Liver (tissue), 9 donors: ENCODE measurements around the gene PEX3. TPM values are rescaled to one million over a fixed set of nuclear protein-coding genes. Genes with fewer than 3 reads are reported as not detected.
"Not testable (repeated sequence)": the region's sequence is repeated elsewhere in the genome, so short reads cannot be mapped to it uniquely, and the experiment has no call there.

Experiments
- DNase-seq: peaks from one replicate; pipeline ENCODE4 v3.0.0-alpha.2; 2017; ENCODE audit warnings: low spot score
- H3K27ac ChIP-seq, 2 donors: one replicate each; pipeline ENCODE4 v1.7.0; 2013; ENCODE audit warnings: inconsistent platforms in 2 of 2, low read length in 2 of 2, control low read depth in 1 of 2, low read depth in 1 of 2, mild to moderate bottlenecking in 1 of 2
- H3K27me3 ChIP-seq, 4 donors: one replicate each; pipeline versions ENCODE4 v1.6.1 to v1.7.0; 2013; ENCODE audit warnings: low read length in 3 of 4, inconsistent platforms in 1 of 4, mild to moderate bottlenecking in 1 of 4, moderate library complexity in 1 of 4; ENCODE audit not compliant: control insufficient read depth in 4 of 4, insufficient read depth in 4 of 4
- H3K36me3 ChIP-seq, 4 donors: one replicate each; pipeline versions ENCODE4 v1.6.1 to v1.7.0; 2013; ENCODE audit warnings: low read length in 3 of 4, mild to moderate bottlenecking in 3 of 4, low read depth in 1 of 4, moderate library complexity in 1 of 4; ENCODE audit not compliant: control insufficient read depth in 4 of 4, insufficient read depth in 3 of 4
- H3K4me1 ChIP-seq, 4 donors: one replicate each; pipeline versions ENCODE4 v1.6.1 to v1.7.0; 2013; ENCODE audit warnings: low read length in 3 of 4, mild to moderate bottlenecking in 3 of 4, moderate library complexity in 1 of 4; ENCODE audit not compliant: control insufficient read depth in 4 of 4, insufficient read depth in 4 of 4
- H3K4me3 ChIP-seq, 3 donors: one replicate each; pipeline versions ENCODE4 v1.6.1 to v1.7.0; 2013; ENCODE audit warnings: low read length in 3 of 3, control low read depth in 1 of 3, low read depth in 1 of 3, mild to moderate bottlenecking in 1 of 3
- H3K9ac ChIP-seq, 2 donors: one replicate each; pipeline ENCODE4 v1.7.0; 2013; ENCODE audit warnings: low read length in 2 of 2, mild to moderate bottlenecking in 2 of 2, moderate library complexity in 2 of 2, control low read depth in 1 of 2, low read depth in 1 of 2
- H3K9me3 ChIP-seq, 4 donors: one replicate each; pipeline versions ENCODE4 v1.6.1 to v1.7.0; 2013; ENCODE audit warnings: low read length in 3 of 4; ENCODE audit not compliant: control insufficient read depth in 4 of 4
- FOXA1 ChIP-seq: IDR thresholded peaks from 2 replicates; pipeline ENCODE4 v1.6.1; 2016; ENCODE audit warnings: antibody characterized with exemption
- FOXA2 ChIP-seq: IDR thresholded peaks from 2 replicates; pipeline ENCODE4 v1.6.1; 2016; ENCODE audit warnings: antibody characterized with exemption
- GABPA ChIP-seq, 2 donors: IDR thresholded peaks in 1 of 2; conservative IDR thresholded peaks in 1 of 2; 2 replicates each; pipeline ENCODE4 v1.6.1; 2016; ENCODE audit warnings: antibody characterized with exemption in 2 of 2, mild to moderate bottlenecking in 1 of 2, moderate library complexity in 1 of 2
- HNF4A ChIP-seq, 2 donors: conservative IDR thresholded peaks; 2 replicates each; pipeline ENCODE4 v1.6.1; 2016; ENCODE audit warnings: antibody characterized with exemption in 2 of 2, mild to moderate bottlenecking in 2 of 2
- NR2F2 ChIP-seq: IDR thresholded peaks from 2 replicates; pipeline ENCODE4 v1.6.1; 2016; ENCODE audit warnings: antibody characterized with exemption
- RAD21 ChIP-seq, 2 donors: IDR thresholded peaks; 2 replicates each; pipeline ENCODE4 v1.6.1; 2016; ENCODE audit warnings: antibody characterized with exemption in 2 of 2, mild to moderate bottlenecking in 2 of 2
- RXRA ChIP-seq, 2 donors: IDR thresholded peaks; 2 replicates each; pipeline ENCODE4 v1.6.1; 2017 to 2018; ENCODE audit warnings: antibody characterized with exemption in 2 of 2, mild to moderate bottlenecking in 1 of 2
- SP1 ChIP-seq: IDR thresholded peaks from 2 replicates; pipeline ENCODE4 v1.6.1; 2018; ENCODE audit warnings: antibody characterized with exemption, mild to moderate bottlenecking
- TAF1 ChIP-seq: conservative IDR thresholded peaks from 2 replicates; pipeline ENCODE4 v1.6.1; 2016; ENCODE audit warnings: antibody characterized with exemption, mild to moderate bottlenecking
- ZBTB33 ChIP-seq: IDR thresholded peaks from 2 replicates; pipeline ENCODE4 v1.6.1; 2016; ENCODE audit warnings: antibody characterized with exemption
- WGBS: extraction: QIAGEN DNeasy Blood & Tissue Kit; methylation state at CpG from one replicate; pipeline ENCODE4 v1.1.7; 2013; 5-methylcytosine and 5-hydroxymethylcytosine counted together
- polyA plus RNA-seq, 2 donors: library from polyadenylated mRNA; stranded (reverse) in 1 of 2; unstranded in 1 of 2; fragments of 200-250 nt in 1 of 2; fragments of >200 nt in 1 of 2; fragmentation: Nextera tagmentation in 1 of 2; extraction: Ambion mirVana in 1 of 2; gene quantifications; one replicate each; pipeline versions ENCODE4 v1.2.1 to v1.2.3, GENCODE V29; 2013 to 2015
- total RNA-seq, 2 donors: library from RNA; depleted of rRNA; stranded (reverse); fragments of >200 nt; gene quantifications; one replicate each; pipeline ENCODE4 v1.2.3, GENCODE V29; 2014
- TF ChIP-seq, protein P1 (sequence below): IDR thresholded peaks from 2 replicates; pipeline ENCODE4 v1.6.1; 2016; ENCODE audit warnings: antibody characterized with exemption, mild to moderate bottlenecking
- TF ChIP-seq, protein P2 (sequence below): IDR thresholded peaks from 2 replicates; pipeline ENCODE4 v1.6.1; 2016; ENCODE audit warnings: antibody characterized with exemption
- TF ChIP-seq, protein P3 (sequence below): IDR thresholded peaks from 2 replicates; pipeline ENCODE4 v1.6.1; 2016; ENCODE audit warnings: antibody characterized with exemption
- donor health status: healthy.
- donor health status: healthy.
- donor health status: healthy.
- donor health status: healthy.
- donor health status: healthy.

Gene PEX3
- total and polyA plus RNA-seq, 4 donors = 12.7 to 27.2 (median 15.2) TPM

DNA sequence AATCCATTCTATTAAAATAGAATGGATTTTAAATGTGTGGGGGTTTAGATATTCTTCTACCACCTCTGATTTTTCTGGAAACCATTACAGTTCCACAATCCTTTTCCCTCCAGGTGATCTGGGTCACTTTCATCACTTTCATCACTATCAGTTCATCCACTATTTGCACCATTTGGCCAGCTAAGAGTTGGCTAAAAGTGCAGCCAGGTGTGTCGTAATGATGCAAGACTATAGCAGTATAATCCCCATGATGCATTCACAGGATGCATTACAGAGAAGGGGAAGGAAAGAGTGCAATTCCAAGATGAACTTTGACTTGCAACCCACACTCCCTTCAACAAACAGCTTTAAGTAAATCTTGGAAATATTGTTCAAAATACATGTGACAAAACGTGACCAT, 56.0 kb downstream of the PEX3 start:
- Histone ChIP-seq H3K27ac (no peak overlapping the region), H3K36me3 (peaks cover 0 to 12% (median 8%) of the 10 kb centered on the region in 4 donors), H3K4me1 (peaks cover 0 to 14% (median 3%) of the 10 kb centered on the region in 4 donors), H3K4me3 (no peak overlapping the region), H3K9me3 (no peaks in the 10 kb centered on the region), H3K9ac (no peak overlapping the region), H3K27me3 (no peaks in the 10 kb centered on the region)
- DNase-seq = no peak
- WGBS = 75% methylated on average over 2 of the region's 2 CpGs
- TF ChIP-seq RXRA (IDR thresholded peaks at IDR 0.05) (no peak), GABPA (IDR thresholded peaks at IDR 0.05 in 1 of 2, conservative IDR thresholded peaks at IDR 0.05 in 1 of 2) (no peak), FOXA2 (no peak)

DNA sequence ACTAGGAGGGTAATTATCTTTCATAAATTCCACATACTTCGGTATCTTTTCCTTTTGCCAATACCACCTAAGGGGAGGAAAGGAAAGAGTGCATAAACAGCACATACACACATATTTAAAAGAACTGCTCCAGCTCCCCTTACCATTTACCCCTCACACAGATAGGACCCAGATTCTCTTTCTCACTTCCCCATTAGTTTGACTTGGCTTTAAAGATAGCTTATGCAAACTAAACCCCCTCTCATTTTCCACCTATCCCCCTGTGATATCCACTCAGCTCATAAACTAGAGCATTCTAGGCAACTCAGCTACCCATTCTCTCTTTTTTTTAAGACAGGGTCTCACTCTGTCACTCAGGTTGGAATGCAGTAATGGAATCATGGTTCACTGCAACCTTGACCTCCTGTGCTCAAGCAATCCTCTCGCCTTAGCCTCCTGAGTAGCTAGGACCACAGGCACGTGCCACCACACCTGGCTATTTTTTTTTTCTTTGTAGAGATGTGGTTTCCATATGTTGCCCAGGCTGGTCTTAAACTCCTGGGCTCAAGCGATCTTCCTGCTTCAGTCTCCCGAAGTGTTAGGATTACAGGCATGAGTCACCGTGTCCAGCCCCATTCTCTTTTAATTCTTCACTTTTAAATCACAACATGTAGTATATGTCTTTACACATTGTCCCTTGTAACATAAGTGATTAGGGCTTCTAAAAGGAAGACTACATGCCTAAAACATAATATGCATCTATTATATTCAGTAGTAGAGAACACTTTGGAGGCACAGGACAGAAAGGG, 56.9 kb downstream of the PEX3 start:
- Histone ChIP-seq H3K4me1 (peaks cover 0 to 17% (median 6%) of the 10 kb centered on the region in 4 donors), H3K27ac (no peak overlapping the region), H3K4me3 (no peak overlapping the region), H3K9ac (no peak overlapping the region), H3K9me3 (no peaks in the 10 kb centered on the region), H3K36me3 (peaks cover 0 to 12% (median 8%) of the 10 kb centered on the region in 4 donors), H3K27me3 (no peaks in the 10 kb centered on the region)
- no peak for DNase-seq
- TF ChIP-seq FOXA2 (no peak), RAD21 (IDR thresholded peaks at IDR 0.05) (no peak), NR2F2 (no peak), ZBTB33 (no peak), HNF4A (conservative IDR thresholded peaks at IDR 0.05) (no peak), RXRA (IDR thresholded peaks at IDR 0.05) (no peak), TAF1 (no peak), SP1 (no peak), FOXA1 (no peak)
- TF ChIP-seq, protein P1, sequence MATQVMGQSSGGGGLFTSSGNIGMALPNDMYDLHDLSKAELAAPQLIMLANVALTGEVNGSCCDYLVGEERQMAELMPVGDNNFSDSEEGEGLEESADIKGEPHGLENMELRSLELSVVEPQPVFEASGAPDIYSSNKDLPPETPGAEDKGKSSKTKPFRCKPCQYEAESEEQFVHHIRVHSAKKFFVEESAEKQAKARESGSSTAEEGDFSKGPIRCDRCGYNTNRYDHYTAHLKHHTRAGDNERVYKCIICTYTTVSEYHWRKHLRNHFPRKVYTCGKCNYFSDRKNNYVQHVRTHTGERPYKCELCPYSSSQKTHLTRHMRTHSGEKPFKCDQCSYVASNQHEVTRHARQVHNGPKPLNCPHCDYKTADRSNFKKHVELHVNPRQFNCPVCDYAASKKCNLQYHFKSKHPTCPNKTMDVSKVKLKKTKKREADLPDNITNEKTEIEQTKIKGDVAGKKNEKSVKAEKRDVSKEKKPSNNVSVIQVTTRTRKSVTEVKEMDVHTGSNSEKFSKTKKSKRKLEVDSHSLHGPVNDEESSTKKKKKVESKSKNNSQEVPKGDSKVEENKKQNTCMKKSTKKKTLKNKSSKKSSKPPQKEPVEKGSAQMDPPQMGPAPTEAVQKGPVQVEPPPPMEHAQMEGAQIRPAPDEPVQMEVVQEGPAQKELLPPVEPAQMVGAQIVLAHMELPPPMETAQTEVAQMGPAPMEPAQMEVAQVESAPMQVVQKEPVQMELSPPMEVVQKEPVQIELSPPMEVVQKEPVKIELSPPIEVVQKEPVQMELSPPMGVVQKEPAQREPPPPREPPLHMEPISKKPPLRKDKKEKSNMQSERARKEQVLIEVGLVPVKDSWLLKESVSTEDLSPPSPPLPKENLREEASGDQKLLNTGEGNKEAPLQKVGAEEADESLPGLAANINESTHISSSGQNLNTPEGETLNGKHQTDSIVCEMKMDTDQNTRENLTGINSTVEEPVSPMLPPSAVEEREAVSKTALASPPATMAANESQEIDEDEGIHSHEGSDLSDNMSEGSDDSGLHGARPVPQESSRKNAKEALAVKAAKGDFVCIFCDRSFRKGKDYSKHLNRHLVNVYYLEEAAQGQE = no peak
- TF ChIP-seq, protein P2, sequence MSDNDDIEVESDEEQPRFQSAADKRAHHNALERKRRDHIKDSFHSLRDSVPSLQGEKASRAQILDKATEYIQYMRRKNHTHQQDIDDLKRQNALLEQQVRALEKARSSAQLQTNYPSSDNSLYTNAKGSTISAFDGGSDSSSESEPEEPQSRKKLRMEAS = no peak
- TF ChIP-seq, protein P3, sequence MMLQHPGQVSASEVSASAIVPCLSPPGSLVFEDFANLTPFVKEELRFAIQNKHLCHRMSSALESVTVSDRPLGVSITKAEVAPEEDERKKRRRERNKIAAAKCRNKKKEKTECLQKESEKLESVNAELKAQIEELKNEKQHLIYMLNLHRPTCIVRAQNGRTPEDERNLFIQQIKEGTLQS = no peak
- WGBS = 96% methylated on average over 6 of the region's 6 CpGs

GRCh38 chr6:143510326-143510725, 59.7 kb downstream of the PEX3 start:
- H3K4me1 ChIP-seq = peaks cover 0 to 17% (median 6%) of the 10 kb centered on the region in 4 donors
- not testable (repeated sequence) for H3K27ac ChIP-seq, H3K27me3 ChIP-seq, DNase-seq, H3K9me3 ChIP-seq
- H3K36me3 ChIP-seq = peaks cover 0 to 12% (median 7%) of the 10 kb centered on the region in 4 donors
- H3K9ac ChIP-seq = peak overlapping the region in 1 of 2 donors; percentile 41
- H3K4me3 ChIP-seq = peak overlapping the region; percentile 71 to 95 (median 80)
- 94% methylated on average over 13 of the region's 13 CpGs for WGBS
